Measurements from ENCODE around the gene WDR4. TPM values are rescaled to one million over a fixed set of nuclear protein-coding genes. Genes with fewer than 3 reads are reported as not detected.
"Not testable (repeated sequence)": the region's sequence is repeated elsewhere in the genome, so short reads cannot be mapped to it uniquely, and the experiment has no call there.

WDR4 gene
- polyA plus RNA-seq, 10 donors = 5.2 to 10.4 (median 8.4) TPM

- DNase-seq = no peak
Measured at GRCh38 chr21:42841156-42841915, 38.0 kb downstream of the WDR4 start.

- no peak for DNase-seq
Measured at GRCh38 chr21:42840411-42841155, 38.8 kb downstream of the WDR4 start.

GRCh38 chr21:42839271-42840231 is 39.8 kb downstream of the WDR4 start:
- no peak for DNase-seq

DNA sequence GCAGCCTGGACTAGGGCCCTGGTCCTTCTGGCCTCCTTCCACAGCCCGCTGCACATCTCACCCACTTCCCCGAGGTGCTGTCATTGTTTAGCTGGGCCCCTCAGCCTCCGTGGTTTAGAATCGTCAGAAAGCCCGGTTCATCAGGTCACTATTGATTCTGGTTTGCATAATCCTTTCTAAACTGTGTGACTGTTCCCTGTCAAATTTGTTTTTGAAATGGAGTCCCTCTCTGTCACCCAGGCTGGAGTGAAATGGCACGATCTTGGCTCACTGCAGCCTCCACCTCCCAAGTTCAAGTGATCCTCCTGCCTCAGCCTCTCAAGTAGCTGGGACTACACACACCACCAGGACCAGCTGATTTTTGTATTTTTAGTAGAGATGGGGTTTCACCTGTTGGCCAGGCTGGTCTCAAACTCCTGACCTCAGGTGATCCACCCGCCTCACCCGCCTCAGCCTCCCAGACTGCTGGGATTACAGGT is 41.1 kb downstream of the WDR4 start:
- not testable (repeated sequence) for DNase-seq

GRCh38 chr21:42837421-42838211 is 41.7 kb downstream of the WDR4 start:
- no peak for DNase-seq

DNA sequence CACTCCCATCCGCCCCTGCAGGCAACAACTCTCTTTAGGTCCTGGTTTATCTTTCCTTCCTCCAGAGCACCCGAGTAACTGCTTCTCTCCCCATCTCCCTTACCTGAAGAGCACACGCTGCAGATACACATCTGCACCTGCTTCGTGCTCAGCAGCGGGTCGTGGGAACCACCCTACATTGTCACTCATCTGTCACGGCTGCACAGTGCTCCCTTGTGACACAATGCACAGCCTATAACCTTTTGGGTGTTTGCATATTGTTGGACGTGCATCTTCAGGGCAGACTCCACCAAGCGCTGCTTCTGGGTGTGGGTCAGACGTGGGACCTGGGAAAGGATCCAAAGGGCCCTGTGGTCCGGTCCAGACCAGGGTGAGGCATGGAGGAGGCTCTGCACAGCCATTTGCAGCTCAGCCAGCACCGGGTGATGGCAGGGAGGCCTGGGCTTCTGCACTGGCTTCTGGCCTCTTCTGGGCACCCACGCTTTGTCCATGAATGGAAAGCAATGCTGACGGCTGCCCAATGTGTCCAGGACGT is 42.5 kb downstream of the WDR4 start:
- no peak for DNase-seq

DNA sequence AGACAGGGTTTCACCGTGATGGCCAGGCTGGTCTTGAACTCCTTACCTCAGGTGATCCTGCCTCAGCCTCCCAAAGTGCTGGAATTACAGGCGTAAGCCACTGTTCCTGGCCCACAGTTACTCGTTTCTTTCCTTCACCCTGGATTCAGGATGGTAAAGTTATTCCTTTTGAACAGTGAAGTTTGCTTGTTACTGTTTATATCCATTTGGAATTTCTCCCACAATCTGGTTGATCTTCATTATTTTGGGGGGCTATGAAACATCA is 43.0 kb downstream of the WDR4 start:
- no peak for DNase-seq

GRCh38 chr21:42835611-42836401 is 43.5 kb downstream of the WDR4 start:
- no peak for DNase-seq

- no peak for DNase-seq
Measured at GRCh38 chr21:42835211-42835610, 44.1 kb downstream of the WDR4 start.

GRCh38 chr21:42834726-42835191 is 44.6 kb downstream of the WDR4 start:
- DNase-seq = no peak

GRCh38 chr21:42833859-42834725 is 45.2 kb downstream of the WDR4 start:
- DNase-seq = no peak

GRCh38 chr21:42833439-42833815 is 45.9 kb downstream of the WDR4 start:
- no peak for DNase-seq

GRCh38 chr21:42832321-42832630 is 47.1 kb downstream of the WDR4 start:
- not testable (repeated sequence) for DNase-seq

DNA sequence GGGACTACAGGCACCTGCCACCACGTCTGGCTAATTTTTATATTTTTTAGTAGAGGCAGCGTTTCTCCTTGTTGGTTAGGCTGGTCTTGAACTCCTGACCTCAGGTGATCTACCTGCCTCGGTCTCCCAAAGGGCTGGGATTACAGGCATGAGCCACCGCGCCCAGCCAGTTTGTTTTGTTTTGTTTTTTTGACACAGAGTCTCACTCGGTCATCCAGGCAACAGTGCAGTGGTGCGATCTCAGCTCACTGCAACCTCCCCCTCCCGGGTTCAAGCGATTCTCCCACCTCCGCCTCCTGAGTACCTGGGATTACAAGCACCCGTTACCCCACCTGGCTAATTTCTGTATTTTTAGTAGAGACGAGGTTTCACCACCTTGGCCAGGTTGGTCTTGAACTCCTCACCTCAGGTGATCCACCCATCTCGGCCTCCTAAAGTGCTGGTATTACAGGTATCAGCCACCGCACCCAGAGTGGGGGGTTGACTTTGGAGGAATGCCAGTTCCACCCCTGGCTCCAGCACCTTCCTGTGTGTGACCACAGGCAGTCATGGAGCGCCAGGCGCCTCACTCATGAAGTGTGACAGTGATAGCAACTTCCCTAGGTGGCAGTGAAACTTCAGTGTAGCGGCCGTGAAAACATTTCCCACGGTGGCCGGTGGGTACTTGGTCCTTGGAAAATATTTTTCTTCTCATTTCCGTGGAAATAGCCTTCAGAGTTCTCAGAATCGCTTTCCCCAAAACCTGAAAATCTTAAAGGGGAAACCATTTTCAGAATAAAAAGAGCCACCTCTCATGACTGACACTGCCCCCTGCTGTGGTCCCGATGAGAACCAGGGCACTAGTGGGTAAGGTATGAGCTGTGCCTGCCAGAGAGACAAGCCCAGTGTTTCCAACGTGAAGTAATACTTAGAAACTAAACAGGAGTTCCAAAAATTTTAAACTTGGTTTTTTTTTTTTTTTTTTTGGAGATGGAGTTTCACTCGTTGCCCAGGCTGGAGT is 48.6 kb downstream of the WDR4 start:
- DNase-seq = no peak

GRCh38 chr21:42829954-42830353 is 49.4 kb downstream of the WDR4 start:
- DNase-seq = no peak

DNA sequence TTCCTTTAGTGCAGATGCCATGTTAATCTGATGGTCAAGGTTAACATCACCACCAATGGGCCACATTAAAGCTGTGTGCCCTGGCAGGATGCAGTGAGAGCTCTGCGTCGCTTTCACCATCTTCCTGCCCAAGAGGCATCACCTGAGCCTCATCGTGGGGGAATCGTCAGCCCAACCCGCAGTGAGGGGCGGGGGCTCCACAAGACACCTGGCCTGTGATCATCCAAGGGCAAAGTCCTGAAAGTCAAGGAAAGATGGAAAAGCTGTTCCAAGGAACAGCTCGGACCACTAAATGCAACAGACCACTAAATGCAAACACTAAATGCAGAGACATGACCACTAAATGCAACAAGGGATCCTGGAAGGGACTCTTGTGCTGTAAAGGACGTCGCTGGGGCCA is 49.9 kb downstream of the WDR4 start:
- DNase-seq = no peak

DNA sequence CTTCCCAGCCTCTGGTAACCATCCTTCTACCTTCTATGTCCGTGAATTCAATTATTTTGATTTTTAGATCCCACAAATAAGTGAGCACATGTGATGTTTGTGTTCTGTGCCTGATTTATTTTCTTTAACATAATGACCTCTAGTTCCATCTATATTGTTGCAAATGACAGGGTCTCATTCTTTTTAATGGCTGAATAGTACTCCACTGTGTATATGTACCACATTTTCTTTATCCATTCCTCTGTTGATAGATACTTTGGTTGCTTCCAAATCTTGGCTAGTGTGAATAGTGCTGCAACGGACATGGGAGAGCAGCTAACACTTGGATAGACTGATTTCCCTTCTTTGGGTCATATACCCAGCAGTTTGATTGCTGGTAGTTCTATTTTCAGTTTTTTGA is 51.8 kb downstream of the WDR4 start:
- no peak for DNase-seq

Measured in muscle of back (tissue), 11 donors.